ENCODE data around the gene ZNF793.

The ZNF793 gene

DNA sequence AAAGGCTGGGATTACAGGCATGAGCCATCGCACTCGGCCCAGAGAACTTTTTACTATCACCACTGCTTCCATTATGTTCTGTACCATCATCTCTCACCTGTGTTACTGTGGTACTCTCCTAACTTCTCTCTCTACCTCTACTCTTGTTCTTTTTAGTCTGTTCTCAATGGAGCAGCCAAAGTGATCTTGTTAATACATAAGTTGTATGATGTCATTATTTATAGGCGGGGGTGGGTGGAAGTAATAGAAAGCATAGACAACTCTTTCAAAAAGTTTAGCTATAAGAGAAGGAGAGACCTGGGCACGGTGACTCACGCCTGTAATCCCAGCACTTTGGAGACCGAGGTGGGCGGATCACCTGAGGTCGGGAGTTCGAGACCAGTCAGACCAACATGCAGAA, 34.6 kb upstream of the ZNF793 start:
- DNase-seq (ENCODE audit: low read depth): no peak
- no peak overlapping the region for H3K4me3 ChIP-seq (ENCODE audit: low read length)
- TF ChIP-seq, protein P1, sequence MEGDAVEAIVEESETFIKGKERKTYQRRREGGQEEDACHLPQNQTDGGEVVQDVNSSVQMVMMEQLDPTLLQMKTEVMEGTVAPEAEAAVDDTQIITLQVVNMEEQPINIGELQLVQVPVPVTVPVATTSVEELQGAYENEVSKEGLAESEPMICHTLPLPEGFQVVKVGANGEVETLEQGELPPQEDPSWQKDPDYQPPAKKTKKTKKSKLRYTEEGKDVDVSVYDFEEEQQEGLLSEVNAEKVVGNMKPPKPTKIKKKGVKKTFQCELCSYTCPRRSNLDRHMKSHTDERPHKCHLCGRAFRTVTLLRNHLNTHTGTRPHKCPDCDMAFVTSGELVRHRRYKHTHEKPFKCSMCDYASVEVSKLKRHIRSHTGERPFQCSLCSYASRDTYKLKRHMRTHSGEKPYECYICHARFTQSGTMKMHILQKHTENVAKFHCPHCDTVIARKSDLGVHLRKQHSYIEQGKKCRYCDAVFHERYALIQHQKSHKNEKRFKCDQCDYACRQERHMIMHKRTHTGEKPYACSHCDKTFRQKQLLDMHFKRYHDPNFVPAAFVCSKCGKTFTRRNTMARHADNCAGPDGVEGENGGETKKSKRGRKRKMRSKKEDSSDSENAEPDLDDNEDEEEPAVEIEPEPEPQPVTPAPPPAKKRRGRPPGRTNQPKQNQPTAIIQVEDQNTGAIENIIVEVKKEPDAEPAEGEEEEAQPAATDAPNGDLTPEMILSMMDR (conservative IDR thresholded peaks at IDR 0.05; ENCODE audit: low read depth, low read length): no peak

DNA sequence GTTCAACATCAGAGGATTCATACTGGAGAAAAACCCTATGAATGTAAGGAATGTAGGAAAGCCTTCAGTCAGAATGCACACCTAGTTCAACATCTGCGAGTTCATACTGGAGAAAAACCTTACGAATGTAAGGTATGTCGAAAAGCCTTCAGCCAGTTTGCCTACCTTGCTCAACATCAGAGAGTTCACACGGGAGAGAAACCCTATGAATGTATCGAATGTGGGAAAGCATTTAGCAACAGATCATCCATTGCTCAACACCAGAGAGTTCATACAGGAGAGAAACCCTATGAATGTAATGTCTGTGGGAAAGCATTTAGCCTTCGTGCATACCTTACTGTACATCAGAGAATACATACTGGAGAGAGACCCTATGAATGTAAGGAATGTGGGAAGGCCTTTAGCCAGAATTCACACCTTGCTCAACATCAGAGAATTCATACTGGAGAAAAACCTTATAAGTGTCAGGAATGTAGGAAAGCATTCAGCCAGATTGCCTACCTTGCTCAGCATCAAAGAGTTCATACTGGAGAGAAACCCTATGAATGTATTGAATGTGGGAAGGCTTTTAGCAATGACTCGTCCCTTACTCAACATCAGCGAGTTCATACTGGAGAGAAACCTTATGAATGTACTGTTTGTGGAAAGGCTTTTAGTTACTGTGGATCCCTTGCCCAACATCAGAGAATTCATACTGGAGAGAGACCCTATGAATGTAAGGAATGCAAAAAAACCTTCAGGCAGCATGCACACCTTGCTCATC, 22.2 kb upstream of the ZNF793 start:
- TF ChIP-seq, protein P1 (conservative IDR thresholded peaks at IDR 0.05; ENCODE audit: low read depth, low read length): no peak
- no peak for DNase-seq (ENCODE audit: low read depth)
- no peak overlapping the region for H3K4me3 ChIP-seq (ENCODE audit: low read length)

DNA sequence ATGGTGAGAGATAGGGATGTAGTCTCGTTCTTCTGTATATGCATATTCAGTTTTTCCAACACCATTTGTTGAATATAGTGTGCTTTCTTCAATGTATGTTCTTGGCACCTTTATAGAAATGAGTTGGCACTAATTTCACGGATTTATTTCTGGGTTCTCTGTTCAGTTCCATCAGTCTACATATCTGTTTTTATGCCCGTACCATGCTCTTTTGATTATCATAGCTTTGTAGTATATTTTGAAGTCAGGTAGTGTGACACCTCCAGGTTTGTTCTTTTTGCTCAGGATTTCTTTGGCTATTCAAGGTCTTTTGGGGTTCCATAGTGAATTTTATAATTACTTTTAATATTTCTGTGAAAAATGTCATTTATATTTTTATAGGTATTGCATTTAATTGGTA, 14.5 kb upstream of the ZNF793 start:
- DNase-seq (ENCODE audit: low read depth): no peak
- TF ChIP-seq, protein P1 (conservative IDR thresholded peaks at IDR 0.05; ENCODE audit: low read depth, low read length): no peak
- H3K4me3 ChIP-seq (ENCODE audit: low read length): no peak overlapping the region

DNA sequence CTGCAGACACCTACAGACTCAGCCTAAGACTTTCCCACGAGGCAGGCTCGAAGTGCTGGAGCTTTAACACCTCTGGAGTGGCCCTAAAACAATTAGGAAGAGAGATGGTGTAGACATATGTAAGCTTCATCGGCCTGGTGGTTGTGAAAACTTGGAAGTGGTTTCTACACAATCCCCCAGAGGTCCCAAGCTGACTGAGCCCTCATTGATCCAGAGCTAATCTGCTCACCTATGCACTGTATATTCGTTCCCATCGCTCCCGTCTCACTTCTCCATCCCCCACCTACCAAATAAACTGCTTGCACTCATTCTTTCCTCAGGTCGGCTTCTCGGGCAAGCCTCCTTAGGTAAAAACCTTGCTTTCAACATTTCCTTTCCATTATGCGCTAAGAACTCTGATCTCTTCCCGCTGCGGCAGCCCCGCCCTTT, 767 bp upstream of the ZNF793 start:
- H3K4me3 ChIP-seq (ENCODE audit: low read length): peak overlapping the region; percentile 97
- TF ChIP-seq, protein P1 (conservative IDR thresholded peaks at IDR 0.05; ENCODE audit: low read depth, low read length): no peak
- DNase-seq (ENCODE audit: low read depth): no peak

DNA sequence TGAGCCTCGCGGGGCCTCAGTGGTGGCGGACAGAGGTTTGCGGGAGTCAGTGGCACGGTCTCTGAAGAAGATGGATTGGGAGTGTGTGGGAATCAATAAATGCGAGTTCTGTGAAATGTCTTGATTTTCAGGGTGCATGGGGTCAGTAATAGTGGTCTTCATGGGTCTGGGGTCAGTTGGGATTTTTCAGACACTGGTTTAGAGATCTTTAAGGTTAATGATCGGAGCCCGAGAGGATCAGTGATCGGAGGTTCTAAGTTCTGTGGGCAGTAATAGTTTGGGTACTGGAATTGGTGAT, 377 bp downstream of the ZNF793 start:
- TF ChIP-seq, protein P1 (conservative IDR thresholded peaks at IDR 0.05; ENCODE audit: low read depth, low read length): no peak
- DNase-seq (ENCODE audit: low read depth): no peak

DNA sequence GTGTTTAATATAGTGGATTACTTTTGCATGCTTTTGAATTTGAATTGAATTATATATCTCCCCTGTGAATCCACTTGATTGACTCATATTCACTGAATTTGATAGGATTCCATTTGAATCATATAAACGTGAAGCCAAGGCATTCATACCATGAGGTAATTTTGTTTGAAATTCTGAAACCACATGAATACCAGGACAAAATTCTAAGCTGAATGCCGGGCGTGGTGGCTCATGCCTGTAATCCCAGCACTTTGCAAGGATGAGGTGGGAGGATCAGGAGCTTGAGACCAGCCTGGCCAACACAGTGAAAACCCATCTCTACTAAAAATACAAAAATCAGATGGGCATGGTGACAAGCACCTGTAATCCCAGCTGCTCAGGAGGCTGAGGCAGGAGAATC, 4.4 kb downstream of the ZNF793 start:
- TF ChIP-seq, protein P1 (conservative IDR thresholded peaks at IDR 0.05; ENCODE audit: low read depth, low read length): no peak
- H3K4me3 ChIP-seq (ENCODE audit: low read length): no peak overlapping the region
- no peak for DNase-seq (ENCODE audit: low read depth)

More for the DNA sequence above, 377 bp downstream of the ZNF793 start:
- H3K4me3 ChIP-seq (ENCODE audit: low read length): peak overlapping the region; percentile 97

DNA sequence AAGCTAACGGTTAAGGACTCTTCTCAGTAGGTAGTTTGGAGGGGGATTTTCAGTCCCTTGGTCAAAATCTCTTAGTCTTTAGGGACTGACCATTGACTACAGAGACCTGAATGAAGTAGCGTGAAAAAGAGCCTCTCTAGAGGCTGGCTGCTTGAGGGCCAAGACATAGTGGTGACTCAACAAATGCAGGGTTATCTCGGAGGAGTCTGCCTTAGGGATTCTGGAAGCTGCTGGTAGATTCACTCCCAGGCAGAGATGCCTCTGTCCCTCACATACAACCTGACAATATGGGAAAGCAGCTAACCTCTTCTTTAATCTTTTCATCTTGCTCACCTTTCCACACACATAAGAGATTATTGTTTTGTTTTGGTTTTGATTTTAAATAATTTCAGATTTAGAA, 5.1 kb downstream of the ZNF793 start:
- no peak overlapping the region for H3K4me3 ChIP-seq (ENCODE audit: low read length)
- DNase-seq (ENCODE audit: low read depth): no peak
- TF ChIP-seq, protein P1 (conservative IDR thresholded peaks at IDR 0.05; ENCODE audit: low read depth, low read length): no peak

All from retinal pigment epithelial cell (primary cell).